SHP77 treated with DMSO at 0.1 percent for 48 hours (cell line): Measurements from ENCODE around the gene BBS12.
"Not testable (repeated sequence)": the region's sequence is repeated elsewhere in the genome, so short reads cannot be mapped to it uniquely, and the experiment has no call there.

Source experiments
- DNase-seq: peaks from one replicate; lab custom pipeline; 2025; lab: John Stamatoyannopoulos, UW

The BBS12 gene

DNA sequence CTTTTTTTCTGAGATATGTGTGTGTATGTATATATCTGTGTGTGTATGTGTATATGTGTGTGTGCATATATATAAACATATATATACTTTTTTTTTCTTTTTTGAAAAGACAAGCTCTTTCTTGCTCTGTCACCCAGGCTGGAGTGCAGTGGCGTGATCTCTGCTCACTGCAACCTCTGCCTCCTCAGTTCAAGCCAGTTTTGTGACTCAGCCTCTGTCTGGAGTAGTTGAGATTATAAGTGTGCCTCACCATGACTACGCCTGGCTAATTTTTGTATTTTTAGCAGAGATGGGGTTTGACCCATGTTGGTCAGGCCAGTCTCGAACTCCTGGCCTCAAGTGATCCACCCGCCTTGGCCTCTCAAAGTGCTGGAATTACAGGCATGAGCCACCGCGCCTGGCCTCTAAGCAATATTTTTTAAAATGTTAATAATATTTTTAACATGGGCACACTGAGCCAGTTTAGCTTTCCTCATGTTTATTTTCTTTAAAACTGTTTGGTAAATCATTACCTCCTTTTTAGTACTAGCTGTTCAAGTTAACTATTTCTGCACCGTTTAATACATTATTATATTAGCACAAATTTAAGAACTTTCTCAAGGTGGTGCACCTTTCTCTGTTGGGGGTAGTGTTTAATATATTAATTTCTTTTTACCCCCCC is 33.3 kb downstream of the BBS12 start:
- DNase-seq, result no peak

- DNase-seq, result no peak
Observed at GRCh38 chr4:122766353-122766705, 33.8 kb downstream of the BBS12 start.

GRCh38 chr4:122766950-122767349 is 34.4 kb downstream of the BBS12 start:
- DNase-seq, result no peak

DNA sequence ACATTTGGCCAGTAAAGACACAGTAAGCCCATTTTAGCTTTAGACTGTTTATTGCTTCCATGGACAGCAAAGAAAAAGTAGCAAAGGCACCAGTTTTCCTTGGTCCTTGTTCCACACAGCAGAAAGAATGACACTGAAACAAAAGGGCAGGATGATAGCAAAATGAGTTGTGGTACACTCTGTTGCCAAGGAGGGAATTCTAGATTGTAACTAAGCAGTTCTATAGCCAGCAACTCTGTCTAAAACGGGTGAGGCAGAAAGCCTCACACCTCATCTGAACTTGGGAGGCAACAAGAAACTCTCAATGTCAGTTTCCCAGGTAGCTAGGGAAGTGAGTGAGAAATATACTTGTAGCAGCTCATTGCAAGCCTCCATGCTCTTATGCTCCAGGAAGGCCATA is 39.2 kb downstream of the BBS12 start:
- DNase-seq, result no peak

- no peak for DNase-seq
Observed at GRCh38 chr4:122772311-122772710, 39.8 kb downstream of the BBS12 start.

DNA sequence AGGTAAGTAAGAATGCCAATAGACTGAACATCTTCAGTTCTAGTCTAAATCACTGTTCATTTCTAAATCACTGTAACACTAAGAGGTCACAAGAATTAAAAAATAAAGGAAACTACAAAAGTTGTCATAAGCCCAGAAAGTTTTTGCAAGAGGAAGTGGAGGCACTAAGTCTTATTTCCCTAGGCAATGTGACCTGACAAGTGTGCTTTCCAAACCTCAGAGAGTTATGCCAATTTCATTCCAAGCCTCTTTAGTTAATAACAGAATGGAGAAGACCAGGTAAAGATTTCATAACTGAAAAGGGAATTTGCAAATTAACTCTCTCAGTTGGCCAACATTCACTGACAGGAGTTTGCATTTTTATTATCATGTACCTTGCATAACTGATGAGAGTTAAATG is 40.5 kb downstream of the BBS12 start:
- no peak for DNase-seq

DNA sequence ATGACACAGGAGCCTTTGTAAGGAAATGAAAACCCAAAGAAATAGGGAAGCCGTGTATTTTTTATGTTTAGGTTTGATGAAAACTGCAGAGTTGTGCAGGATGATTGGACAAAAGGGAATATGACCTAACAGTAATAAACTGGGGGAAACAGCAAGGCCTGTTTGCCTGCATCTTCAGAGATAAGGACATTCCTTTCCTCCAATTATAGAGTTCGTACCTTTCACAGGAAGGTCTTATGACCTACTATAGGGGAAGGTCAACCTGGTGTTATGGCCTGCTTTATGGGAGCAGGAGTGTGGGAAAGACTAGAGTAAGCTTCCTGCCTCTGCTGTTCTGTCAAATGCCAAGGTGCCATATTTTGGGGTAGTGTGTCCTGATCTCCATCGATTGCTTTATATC is 42.5 kb downstream of the BBS12 start:
- no peak for DNase-seq

- DNase-seq, result no peak
Observed at GRCh38 chr4:122775987-122776836, 43.7 kb downstream of the BBS12 start.

- DNase-seq, result no peak
Observed at GRCh38 chr4:122776916-122777315, 44.4 kb downstream of the BBS12 start.

GRCh38 chr4:122777846-122778673 is 45.6 kb downstream of the BBS12 start:
- no peak for DNase-seq

DNA sequence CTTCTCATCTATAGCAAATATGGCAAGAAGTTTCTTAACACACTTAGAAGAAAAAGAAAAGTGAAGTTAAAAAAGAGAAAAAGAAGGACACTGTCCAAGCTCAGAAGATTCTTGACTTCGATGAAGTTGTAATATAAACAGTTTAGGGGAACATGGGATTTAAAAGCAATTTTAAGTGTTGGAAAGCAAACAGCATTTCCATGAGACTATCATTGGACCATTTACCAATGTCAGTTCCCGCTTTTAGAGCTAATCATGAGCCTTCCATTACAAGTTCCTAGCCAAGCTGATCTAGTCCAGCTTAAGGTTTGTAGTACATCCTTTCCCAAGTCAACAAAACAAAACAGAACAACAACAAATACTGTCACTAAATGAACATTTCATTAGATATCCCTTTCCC is 49.0 kb downstream of the BBS12 start:
- DNase-seq, result no peak

DNA sequence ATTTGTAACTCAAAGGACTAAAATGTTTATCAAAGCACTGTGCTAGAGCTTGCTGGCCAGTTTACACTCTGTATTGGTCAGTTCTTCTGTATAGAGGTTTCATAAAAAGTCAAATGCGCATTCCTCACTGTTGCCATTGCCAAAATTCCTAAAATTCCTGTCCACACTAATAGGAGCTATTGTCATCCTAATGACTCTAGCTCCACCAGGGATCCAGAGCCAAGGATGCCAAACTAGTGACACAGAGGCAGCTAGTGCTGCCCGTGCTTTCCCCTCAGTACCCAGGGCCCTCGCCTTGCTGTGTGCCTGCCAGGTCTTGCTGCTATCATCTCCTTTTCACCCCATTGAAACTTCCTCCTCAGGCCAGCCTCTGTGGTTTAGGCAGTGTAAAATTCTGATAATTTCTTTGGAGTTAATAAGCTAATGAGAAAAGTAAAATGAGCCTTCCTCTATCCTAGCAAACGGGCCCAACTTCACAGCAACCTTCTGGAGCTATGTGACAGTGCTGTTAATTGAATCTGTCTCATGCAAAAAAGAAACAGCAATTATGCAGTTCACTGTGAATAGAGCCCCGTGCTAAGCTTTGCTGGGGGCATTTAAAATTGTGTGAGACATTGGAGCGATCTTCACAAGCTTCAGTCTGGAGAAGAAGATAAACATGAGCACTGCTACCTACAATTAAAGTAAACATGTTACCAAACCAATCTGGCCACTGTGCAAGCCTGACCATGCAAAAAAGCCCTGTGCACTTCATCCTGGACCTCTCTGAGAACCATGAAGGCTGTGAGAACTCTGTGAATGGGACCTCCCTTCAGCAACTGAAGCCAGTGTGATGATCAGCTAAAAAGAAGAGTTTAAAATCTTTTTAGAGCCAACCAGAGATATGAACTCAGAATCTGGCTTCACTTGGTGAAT is 51.1 kb downstream of the BBS12 start:
- no peak for DNase-seq

GRCh38 chr4:122784261-122784660 is 51.8 kb downstream of the BBS12 start:
- DNase-seq, result no peak

GRCh38 chr4:122785099-122785498 is 52.6 kb downstream of the BBS12 start:
- no peak for DNase-seq

DNA sequence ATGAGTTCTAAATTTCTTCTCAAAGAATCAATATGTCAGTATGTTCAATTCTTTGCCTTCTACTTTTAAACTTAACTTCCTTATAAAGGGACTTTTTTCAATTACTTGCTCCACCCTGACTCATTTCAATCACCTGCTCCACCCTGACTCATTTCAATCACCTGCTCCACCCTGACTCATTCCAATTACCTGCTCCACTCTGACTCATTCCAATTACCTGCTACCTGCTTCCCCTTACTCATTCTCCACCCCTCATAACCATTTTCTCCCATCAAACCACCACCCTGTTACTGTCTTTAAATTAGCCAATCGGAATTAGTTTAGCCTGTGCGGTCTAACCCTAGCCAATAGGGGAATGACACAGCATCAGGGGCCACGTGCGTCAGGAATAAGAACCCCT is 53.8 kb downstream of the BBS12 start:
- DNase-seq, result not testable (repeated sequence)

GRCh38 chr4:122786920-122787319 is 54.4 kb downstream of the BBS12 start:
- not testable (repeated sequence) for DNase-seq

DNA sequence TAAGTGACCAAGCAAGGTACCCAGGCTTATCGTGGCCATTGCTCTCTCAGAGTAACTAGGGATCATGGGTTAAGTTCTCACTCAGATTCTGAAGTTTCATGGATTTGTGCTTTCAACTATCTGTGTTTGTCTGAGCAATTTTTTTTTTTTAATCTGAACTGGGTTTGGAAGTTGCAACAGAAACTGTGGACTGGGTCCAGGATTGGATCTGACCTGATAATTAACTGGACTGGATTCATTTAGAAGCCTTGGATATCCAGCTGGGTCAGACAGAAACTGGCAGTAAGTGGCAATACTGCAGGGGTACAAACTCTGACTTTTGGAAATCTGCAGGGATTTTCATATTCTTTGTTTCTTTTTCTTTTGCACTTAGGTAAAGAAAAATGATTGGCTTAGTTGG is 55.4 kb downstream of the BBS12 start:
- no peak for DNase-seq

DNA sequence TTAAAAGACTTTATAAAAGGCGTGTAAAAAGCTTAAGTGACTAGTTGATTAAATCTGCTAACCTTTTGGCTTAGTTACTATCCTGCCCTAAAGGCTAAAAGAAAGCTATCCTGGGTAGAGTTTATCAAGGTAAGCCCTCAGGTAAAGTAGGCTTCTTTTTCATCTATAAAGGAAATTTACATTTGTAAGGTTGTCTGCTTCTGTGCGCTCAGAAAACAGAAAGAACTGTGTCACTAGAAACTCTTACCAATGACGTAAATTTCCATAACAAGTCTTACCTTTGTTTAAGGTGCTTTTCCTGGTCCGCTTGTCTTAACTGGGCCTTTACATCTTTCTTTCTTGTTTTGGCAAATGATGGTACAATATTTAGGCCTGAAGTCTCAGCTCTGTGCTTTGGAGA is 56.4 kb downstream of the BBS12 start:
- DNase-seq, result no peak

- DNase-seq, result no peak
Observed at GRCh38 chr4:122793811-122794210, 61.3 kb downstream of the BBS12 start.
